HCT116 (cell line): Measurements from ENCODE around the gene LRP1B.

Source experiments
- ELF1 ChIP-seq: IDR thresholded peaks from 2 replicates; pipeline ENCODE4 v1.6.1; 2012; ENCODE audit warnings: low read depth, borderline replicate concordance
- MAX ChIP-seq: IDR thresholded peaks from 2 replicates; pipeline ENCODE4 v1.6.1; 2012
- POLR2A ChIP-seq: IDR thresholded peaks from 2 replicates; pipeline ENCODE4 v1.7.0; 2011; ENCODE audit warnings: borderline replicate concordance; ENCODE audit not compliant: insufficient read depth, insufficient read length; ENCODE audit errors: extremely low read depth
- POLR2AphosphoS5 ChIP-seq: IDR thresholded peaks from 2 replicates; pipeline ENCODE4 v1.6.1; 2011; ENCODE audit warnings: mild to moderate bottlenecking, low read depth, low read length, moderate library complexity
- RAD21 ChIP-seq: IDR thresholded peaks from 2 replicates; pipeline ENCODE4 v1.6.1; 2012; ENCODE audit warnings: low read depth, mild to moderate bottlenecking
- YY1 ChIP-seq: IDR thresholded peaks from 2 replicates; pipeline ENCODE4 v1.6.1; 2011; ENCODE audit warnings: low read length, low read depth, moderate library complexity, mild to moderate bottlenecking; ENCODE audit not compliant: insufficient replicate concordance; ENCODE audit errors: extremely low read depth
- ZBTB33 ChIP-seq: IDR thresholded peaks from 2 replicates; pipeline ENCODE4 v1.6.1; 2011; ENCODE audit warnings: mild to moderate bottlenecking, low read length, moderate library complexity; ENCODE audit not compliant: insufficient replicate concordance; ENCODE audit errors: extremely low read depth

- TF ChIP-seq RAD21 (no peak), YY1 (no peak), ELF1 (no peak), MAX (no peak), POLR2A (no peak), POLR2AphosphoS5 (no peak), ZBTB33 (no peak)
Observed at GRCh38 chr2:141003967-141004657, 1126.7 kb downstream of the LRP1B start.
